H9 (cell line): Measurements from ENCODE around the gene CALML4. TPM values are rescaled to one million over a fixed set of nuclear protein-coding genes. Genes with fewer than 3 reads are reported as not detected.

Source experiments
- DNase-seq: peaks from one replicate; pipeline ENCODE4 v3.0.0-alpha.2; 2017
- H2AFZ ChIP-seq: one replicate; pipeline ENCODE4 v1.6.1; 2013; ENCODE audit warnings: mild to moderate bottlenecking, low read length, control low read depth, moderate library complexity
- H2AK5ac ChIP-seq: 2 replicates; pipeline ENCODE4 v1.6.1; 2013; ENCODE audit warnings: low read length, control low read depth, mixed read lengths; ENCODE audit not compliant: insufficient read length
- H2BK120ac ChIP-seq: one replicate; pipeline ENCODE4 v1.6.1; 2013; ENCODE audit warnings: low read depth, mild to moderate bottlenecking, low read length, control low read depth, inconsistent platforms; ENCODE audit not compliant: poor library complexity, severe bottlenecking
- H2BK12ac ChIP-seq: 2 replicates; pipeline ENCODE4 v1.6.1; 2013; ENCODE audit warnings: low read length, control low read depth, mixed read lengths, low read depth; ENCODE audit not compliant: insufficient read length
- H2BK15ac ChIP-seq: 2 replicates; pipeline ENCODE4 v1.6.1; 2013; ENCODE audit warnings: low read depth, low read length, control low read depth
- H2BK20ac ChIP-seq: one replicate; pipeline ENCODE4 v1.6.1; 2013; ENCODE audit warnings: low read depth, mild to moderate bottlenecking, low read length, control low read depth, inconsistent platforms; ENCODE audit not compliant: poor library complexity, severe bottlenecking
- H2BK5ac ChIP-seq: 2 replicates; pipeline ENCODE4 v1.6.1; 2013; ENCODE audit warnings: low read length, control low read depth, mixed read lengths; ENCODE audit not compliant: insufficient read length
- H3K14ac ChIP-seq: 2 replicates; pipeline ENCODE4 v1.6.1; 2013; ENCODE audit warnings: low read length, control low read depth; ENCODE audit not compliant: insufficient read depth
- H3K18ac ChIP-seq: 2 replicates; pipeline ENCODE4 v1.6.1; 2013; ENCODE audit warnings: low read depth, mild to moderate bottlenecking, mixed read lengths, low read length, control low read depth; ENCODE audit not compliant: insufficient read length
- H3K23ac ChIP-seq: 2 replicates; pipeline ENCODE4 v1.6.1; 2013; ENCODE audit warnings: low read length, control low read depth, mixed read lengths, low read depth; ENCODE audit not compliant: insufficient read length
- H3K23me2 ChIP-seq: 2 replicates; pipeline ENCODE4 v1.6.1; 2013; ENCODE audit warnings: low read depth, mild to moderate bottlenecking, mixed read lengths, low read length, control low read depth; ENCODE audit not compliant: insufficient read length, poor library complexity, severe bottlenecking
- H3K27ac ChIP-seq: 2 replicates; pipeline ENCODE4 v1.5.1; 2013; ENCODE audit warnings: low read length, control low read depth, mixed read lengths, low read depth; ENCODE audit not compliant: insufficient read length
- H3K27me3 ChIP-seq: 2 replicates; pipeline ENCODE4 v1.6.1; 2013; ENCODE audit warnings: low read length, control low read depth, inconsistent platforms; ENCODE audit not compliant: insufficient read depth
- H3K4ac ChIP-seq: 2 replicates; pipeline ENCODE4 v1.6.1; 2013; ENCODE audit warnings: low read depth, mild to moderate bottlenecking, control low read depth, inconsistent platforms, low read length, moderate library complexity
- H3K4me1 ChIP-seq: 2 replicates; pipeline ENCODE4 v1.6.1; 2013; ENCODE audit warnings: low read length, control low read depth, inconsistent platforms; ENCODE audit not compliant: insufficient read depth
- H3K4me2 ChIP-seq: 2 replicates; pipeline ENCODE4 v1.6.1; 2013; ENCODE audit warnings: low read length, control low read depth, mixed read lengths; ENCODE audit not compliant: insufficient read length, insufficient read depth
- H3K56ac ChIP-seq: 2 replicates; pipeline ENCODE4 v1.6.1; 2013; ENCODE audit warnings: low read depth, mild to moderate bottlenecking, mixed read lengths, low read length, control low read depth; ENCODE audit not compliant: insufficient read length
- H3K79me1 ChIP-seq: 2 replicates; pipeline ENCODE4 v1.6.1; 2013; ENCODE audit warnings: low read depth, mild to moderate bottlenecking, moderate library complexity, low read length, control low read depth, inconsistent platforms; ENCODE audit not compliant: insufficient read depth, poor library complexity, severe bottlenecking
- H3K79me2 ChIP-seq: 2 replicates; pipeline ENCODE4 v1.6.1; 2013; ENCODE audit warnings: low read length, control low read depth, inconsistent platforms; ENCODE audit not compliant: insufficient read depth
- H3K9ac ChIP-seq: 2 replicates; pipeline ENCODE4 v1.6.1; 2013; ENCODE audit warnings: low read length, control low read depth, mixed read lengths; ENCODE audit not compliant: insufficient read length; ENCODE audit errors: extremely low read depth
- H3K9me3 ChIP-seq: one replicate; pipeline ENCODE4 v1.6.1; 2013; ENCODE audit warnings: low read depth, low read length, inconsistent platforms; ENCODE audit not compliant: control insufficient read depth
- H3T11ph ChIP-seq: one replicate; pipeline ENCODE4 v1.6.1; 2013; ENCODE audit warnings: mild to moderate bottlenecking, low read length, control low read depth, inconsistent platforms
- H4K20me1 ChIP-seq: one replicate; pipeline ENCODE4 v1.6.1; 2013; ENCODE audit not compliant: control insufficient read depth, insufficient read length, insufficient read depth
- H4K5ac ChIP-seq: 2 replicates; pipeline ENCODE4 v1.6.1; 2013; ENCODE audit warnings: low read depth, mild to moderate bottlenecking, mixed read lengths, low read length, control low read depth; ENCODE audit not compliant: insufficient read length
- H4K8ac ChIP-seq: replicated peaks from 2 replicates; pipeline ENCODE4 v1.6.1; 2013; ENCODE audit warnings: low read length, control low read depth, mixed read lengths, low read depth; ENCODE audit not compliant: insufficient read length
- H4K91ac ChIP-seq: 2 replicates; pipeline ENCODE4 v1.6.1; 2013; ENCODE audit warnings: low read depth, mild to moderate bottlenecking, moderate library complexity, mixed read lengths, low read length, control low read depth; ENCODE audit not compliant: insufficient read length
- H3K27ac Mint-ChIP-seq, 3 experiments: 2 replicates in 2 of 3; 3 replicates in 1 of 3; pipeline ENCODE4 v1.8.0; 2020 to 2021; ENCODE audit warnings: mixed read lengths in 3 of 3, mild to moderate bottlenecking in 1 of 3, moderate library complexity in 1 of 3
- H3K27me3 Mint-ChIP-seq: 2 replicates; pipeline ENCODE4 v1.8.0; 2021; ENCODE audit warnings: low read depth, mild to moderate bottlenecking, moderate library complexity, mixed read lengths
- H3K36me3 Mint-ChIP-seq, 3 experiments: 2 replicates in 2 of 3; 3 replicates in 1 of 3; pipeline ENCODE4 v1.8.0; 2020 to 2021; ENCODE audit warnings: low read depth in 3 of 3, mixed read lengths in 3 of 3; ENCODE audit not compliant: insufficient read depth in 1 of 3
- H3K4me1 Mint-ChIP-seq, 2 experiments: 2 replicates each; pipeline ENCODE4 v1.8.0; 2020; ENCODE audit warnings: mixed read lengths in 2 of 2
- H3K4me3 Mint-ChIP-seq, 2 experiments: 2 replicates in 1 of 2; 3 replicates in 1 of 2; pipeline ENCODE4 v1.8.0; 2020 to 2021; ENCODE audit warnings: mild to moderate bottlenecking in 2 of 2, mixed read lengths in 2 of 2, moderate library complexity in 1 of 2
- H3K9me3 Mint-ChIP-seq, 2 experiments: 2 replicates in 1 of 2; 3 replicates in 1 of 2; pipeline ENCODE4 v1.8.0; 2020; ENCODE audit warnings: mild to moderate bottlenecking in 2 of 2, mixed read lengths in 2 of 2, moderate library complexity in 1 of 2
- CTCF ChIP-seq: fragments of 200-600 bp; sonication (generic); conservative IDR thresholded peaks from 3 replicates; pipeline ENCODE4 v1.8.0; 2021; ENCODE audit warnings: antibody characterized with exemption, mild to moderate bottlenecking
- WGBS: extraction: QIAGEN DNeasy Blood & Tissue Kit; methylation state at CpG from one replicate; pipeline ENCODE4 v1.1.7; 2013; ENCODE audit warnings: missing lambda C conversion rate, low lambda C conversion rate, mixed read lengths; ENCODE audit not compliant: insufficient read length; ENCODE audit errors: extremely low coverage; 5-methylcytosine and 5-hydroxymethylcytosine counted together
- total RNA-seq: library from RNA; stranded (reverse); gene quantifications from 2 replicates; pipeline ENCODE4 v1.2.1, GENCODE V29; 2021

Gene CALML4
- total RNA-seq, 1 experiment from 2014 or later: 11.8 TPM

GRCh38 chr15:68183616-68184315, 21.4 kb downstream of the CALML4 start:
- Histone ChIP-seq H3K27ac (no peak overlapping the region), H2AFZ (no peak overlapping the region), H3K9ac (no peak overlapping the region), H2BK120ac (no peak overlapping the region), H4K20me1 (no peaks in the 10 kb centered on the region), H3K79me1 (no peaks in the 10 kb centered on the region), H2BK5ac (no peak overlapping the region), H3K9me3 (no peaks in the 10 kb centered on the region), H4K8ac (no peak overlapping the region), H3K18ac (no peak overlapping the region), H3K27me3 (no peaks in the 10 kb centered on the region), H3K4ac (no peak overlapping the region), H3T11ph (no peak overlapping the region), H3K79me2 (no peaks in the 10 kb centered on the region), H4K91ac (no peak overlapping the region), H2BK12ac (no peak overlapping the region), H3K56ac (no peak overlapping the region), H3K23me2 (no peaks in the 10 kb centered on the region), H3K4me1 (no peaks in the 10 kb centered on the region), H2BK15ac (no peak overlapping the region), H4K5ac (no peak overlapping the region), H2AK5ac (no peak overlapping the region), H2BK20ac (no peak overlapping the region), H3K4me2 (no peak overlapping the region), H3K23ac (no peak overlapping the region), H3K14ac (no peak overlapping the region)
- no CpG with 5 or more reads among the region's 5 CpGs for WGBS
- no peak for TF ChIP-seq CTCF
- H3K4me1 Mint-ChIP-seq: no peaks in the 10 kb centered on the region
- no peak overlapping the region for H3K4me3 Mint-ChIP-seq
- no peak overlapping the region for H3K27ac Mint-ChIP-seq
- H3K27me3 Mint-ChIP-seq: no peaks in the 10 kb centered on the region
- H3K9me3 Mint-ChIP-seq: no peaks in the 10 kb centered on the region
- DNase-seq: no peak
- H3K36me3 Mint-ChIP-seq: peaks cover 14 to 55% (median 51%) of the 10 kb centered on the region in 3 experiments; a peak in 6 of 7 replicates
